ENCODE measurements around the gene CEP72. TPM values are rescaled to one million over a fixed set of nuclear protein-coding genes. Genes with fewer than 3 reads are reported as not detected.
A peak's percentile ranks its signal among the peaks of the same experiment; 100 is the strongest.
"Not testable (repeated sequence)": the region's sequence is repeated elsewhere in the genome, so short reads cannot be mapped to it uniquely, and the experiment has no call there.

The CEP72 gene
- total RNA-seq, 1 donor from 2014 or later: 2.3 TPM

GRCh38 chr5:612498-613424 lies 621 bp downstream of the CEP72 start:
- no peak for DNase-seq (ENCODE audit: low read depth)

- DNase-seq (ENCODE audit: low read depth): no peak
Measured at GRCh38 chr5:616484-617039, 4.4 kb downstream of the CEP72 start.

GRCh38 chr5:617896-618295 lies 5.8 kb downstream of the CEP72 start:
- DNase-seq (ENCODE audit: low read depth): no peak

GRCh38 chr5:618450-618849 lies 6.3 kb downstream of the CEP72 start:
- DNase-seq (ENCODE audit: low read depth): no peak

- DNase-seq (ENCODE audit: low read depth): no peak
Measured at GRCh38 chr5:619444-619843, 7.3 kb downstream of the CEP72 start.

- DNase-seq (ENCODE audit: low read depth): no peak
Measured at GRCh38 chr5:620152-620551, 8.0 kb downstream of the CEP72 start.

- DNase-seq (ENCODE audit: low read depth): no peak
Measured at GRCh38 chr5:620586-621180, 8.5 kb downstream of the CEP72 start.

- no peak for DNase-seq (ENCODE audit: low read depth)
Measured at GRCh38 chr5:621341-621761, 9.2 kb downstream of the CEP72 start.

- no peak for DNase-seq (ENCODE audit: low read depth)
Measured at GRCh38 chr5:622359-622758, 10.2 kb downstream of the CEP72 start.

GRCh38 chr5:622946-623522 lies 10.9 kb downstream of the CEP72 start:
- no peak for DNase-seq (ENCODE audit: low read depth)

- no peak for DNase-seq (ENCODE audit: low read depth)
Measured at GRCh38 chr5:623531-623930, 11.4 kb downstream of the CEP72 start.

GRCh38 chr5:624118-624950 lies 12.2 kb downstream of the CEP72 start:
- DNase-seq (ENCODE audit: low read depth): no peak

GRCh38 chr5:624951-625230 lies 12.8 kb downstream of the CEP72 start:
- DNase-seq (ENCODE audit: low read depth): no peak

GRCh38 chr5:625516-625915 lies 13.4 kb downstream of the CEP72 start:
- no peak for DNase-seq (ENCODE audit: low read depth)

- DNase-seq (ENCODE audit: low read depth): no peak
Measured at GRCh38 chr5:626850-627249, 14.7 kb downstream of the CEP72 start.

GRCh38 chr5:627840-628239 lies 15.7 kb downstream of the CEP72 start:
- no peak for DNase-seq (ENCODE audit: low read depth)

GRCh38 chr5:628351-629205 lies 16.4 kb downstream of the CEP72 start:
- DNase-seq (ENCODE audit: low read depth): not testable (repeated sequence)

GRCh38 chr5:633501-633955 lies 21.4 kb downstream of the CEP72 start:
- DNase-seq (ENCODE audit: low read depth): peak; percentile 9

GRCh38 chr5:634191-634590 lies 22.1 kb downstream of the CEP72 start:
- DNase-seq (ENCODE audit: low read depth): no peak

GRCh38 chr5:635306-636055 lies 23.3 kb downstream of the CEP72 start:
- DNase-seq (ENCODE audit: low read depth): no peak

Data from myocyte (in vitro differentiated cells).